Ishikawa (cell line): ENCODE measurements around the gene NDUFV2.

Experiments
- CEBPB ChIP-seq: IDR thresholded peaks from 2 replicates; pipeline ENCODE4 v1.6.1; 2012
- CREB1 ChIP-seq: IDR thresholded peaks from 2 replicates; pipeline ENCODE4 v1.6.1; 2012; ENCODE audit warnings: low read depth
- EGR1 ChIP-seq: IDR thresholded peaks from 2 replicates; pipeline ENCODE4 v1.6.1; 2012
- EP300 ChIP-seq: IDR thresholded peaks from 2 replicates; pipeline ENCODE4 v1.6.1; 2012; ENCODE audit warnings: borderline replicate concordance
- FOXM1 ChIP-seq: IDR thresholded peaks from 2 replicates; pipeline ENCODE4 v1.6.1; 2012; ENCODE audit warnings: low read depth, borderline replicate concordance
- NFIC ChIP-seq: IDR thresholded peaks from 2 replicates; pipeline ENCODE4 v1.6.1; 2012
- RAD21 ChIP-seq: IDR thresholded peaks from 2 replicates; pipeline ENCODE4 v1.6.1; 2012; ENCODE audit warnings: low read depth
- TAF1 ChIP-seq: IDR thresholded peaks from 2 replicates; pipeline ENCODE4 v1.6.1; 2012; ENCODE audit warnings: low read depth, mild to moderate bottlenecking
- TCF12 ChIP-seq: IDR thresholded peaks from 2 replicates; pipeline ENCODE4 v1.6.1; 2012; ENCODE audit warnings: low read depth
- TEAD4 ChIP-seq: IDR thresholded peaks from 2 replicates; pipeline ENCODE4 v1.6.1; 2012
- YY1 ChIP-seq: IDR thresholded peaks from 2 replicates; pipeline ENCODE4 v1.6.1; 2012; ENCODE audit warnings: low read depth
- ZBTB7A ChIP-seq: IDR thresholded peaks from 2 replicates; pipeline ENCODE4 v1.6.1; 2012; ENCODE audit warnings: low read depth
- TF ChIP-seq, protein P1 (sequence below): IDR thresholded peaks from 2 replicates; pipeline ENCODE4 v1.6.1; 2012
- TF ChIP-seq, protein P2 (sequence below): IDR thresholded peaks from 2 replicates; pipeline ENCODE4 v1.6.1; 2012; ENCODE audit warnings: low read depth, mild to moderate bottlenecking
- TF ChIP-seq, protein P3 (sequence below): IDR thresholded peaks from 2 replicates; pipeline ENCODE4 v1.6.1; 2012

The NDUFV2 gene

DNA sequence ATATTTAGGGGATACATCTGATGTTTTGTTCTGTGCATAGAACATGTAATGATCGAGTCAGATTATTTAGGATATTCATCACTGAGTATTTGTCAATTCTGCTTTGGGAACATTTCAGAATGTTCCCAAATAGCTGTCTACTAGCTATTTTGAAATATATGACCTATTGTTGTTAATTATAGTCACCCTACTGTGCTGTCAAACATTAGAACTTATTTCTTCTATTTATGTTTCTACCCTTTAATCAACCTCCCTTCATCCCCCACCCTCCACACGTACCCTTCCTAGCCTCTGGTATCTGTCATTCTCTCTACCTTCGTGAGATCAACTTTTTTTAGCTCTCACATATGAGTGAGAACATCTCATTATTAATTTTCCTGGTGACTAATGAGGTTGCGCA is 75.0 kb downstream of the NDUFV2 start:
- no peak for TF ChIP-seq NFIC
- no peak for TF ChIP-seq TEAD4
- TF ChIP-seq FOXM1 = no peak
- TF ChIP-seq YY1 = no peak
- no peak for TF ChIP-seq EP300
- TF ChIP-seq CEBPB = no peak
- TF ChIP-seq TAF1 = no peak
- TF ChIP-seq RAD21 = no peak
- TF ChIP-seq, protein P1, sequence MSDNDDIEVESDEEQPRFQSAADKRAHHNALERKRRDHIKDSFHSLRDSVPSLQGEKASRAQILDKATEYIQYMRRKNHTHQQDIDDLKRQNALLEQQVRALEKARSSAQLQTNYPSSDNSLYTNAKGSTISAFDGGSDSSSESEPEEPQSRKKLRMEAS = no peak
- no peak for TF ChIP-seq TCF12
- TF ChIP-seq, protein P2, sequence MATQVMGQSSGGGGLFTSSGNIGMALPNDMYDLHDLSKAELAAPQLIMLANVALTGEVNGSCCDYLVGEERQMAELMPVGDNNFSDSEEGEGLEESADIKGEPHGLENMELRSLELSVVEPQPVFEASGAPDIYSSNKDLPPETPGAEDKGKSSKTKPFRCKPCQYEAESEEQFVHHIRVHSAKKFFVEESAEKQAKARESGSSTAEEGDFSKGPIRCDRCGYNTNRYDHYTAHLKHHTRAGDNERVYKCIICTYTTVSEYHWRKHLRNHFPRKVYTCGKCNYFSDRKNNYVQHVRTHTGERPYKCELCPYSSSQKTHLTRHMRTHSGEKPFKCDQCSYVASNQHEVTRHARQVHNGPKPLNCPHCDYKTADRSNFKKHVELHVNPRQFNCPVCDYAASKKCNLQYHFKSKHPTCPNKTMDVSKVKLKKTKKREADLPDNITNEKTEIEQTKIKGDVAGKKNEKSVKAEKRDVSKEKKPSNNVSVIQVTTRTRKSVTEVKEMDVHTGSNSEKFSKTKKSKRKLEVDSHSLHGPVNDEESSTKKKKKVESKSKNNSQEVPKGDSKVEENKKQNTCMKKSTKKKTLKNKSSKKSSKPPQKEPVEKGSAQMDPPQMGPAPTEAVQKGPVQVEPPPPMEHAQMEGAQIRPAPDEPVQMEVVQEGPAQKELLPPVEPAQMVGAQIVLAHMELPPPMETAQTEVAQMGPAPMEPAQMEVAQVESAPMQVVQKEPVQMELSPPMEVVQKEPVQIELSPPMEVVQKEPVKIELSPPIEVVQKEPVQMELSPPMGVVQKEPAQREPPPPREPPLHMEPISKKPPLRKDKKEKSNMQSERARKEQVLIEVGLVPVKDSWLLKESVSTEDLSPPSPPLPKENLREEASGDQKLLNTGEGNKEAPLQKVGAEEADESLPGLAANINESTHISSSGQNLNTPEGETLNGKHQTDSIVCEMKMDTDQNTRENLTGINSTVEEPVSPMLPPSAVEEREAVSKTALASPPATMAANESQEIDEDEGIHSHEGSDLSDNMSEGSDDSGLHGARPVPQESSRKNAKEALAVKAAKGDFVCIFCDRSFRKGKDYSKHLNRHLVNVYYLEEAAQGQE = no peak
- no peak for TF ChIP-seq EGR1

GRCh38 chr18:9178557-9178956 is 76.1 kb downstream of the NDUFV2 start:
- no peak for TF ChIP-seq EP300
- no peak for TF ChIP-seq NFIC
- no peak for TF ChIP-seq RAD21
- no peak for TF ChIP-seq TCF12
- no peak for TF ChIP-seq TAF1
- TF ChIP-seq CEBPB = no peak
- no peak for TF ChIP-seq FOXM1
- TF ChIP-seq, protein P2 = no peak

DNA sequence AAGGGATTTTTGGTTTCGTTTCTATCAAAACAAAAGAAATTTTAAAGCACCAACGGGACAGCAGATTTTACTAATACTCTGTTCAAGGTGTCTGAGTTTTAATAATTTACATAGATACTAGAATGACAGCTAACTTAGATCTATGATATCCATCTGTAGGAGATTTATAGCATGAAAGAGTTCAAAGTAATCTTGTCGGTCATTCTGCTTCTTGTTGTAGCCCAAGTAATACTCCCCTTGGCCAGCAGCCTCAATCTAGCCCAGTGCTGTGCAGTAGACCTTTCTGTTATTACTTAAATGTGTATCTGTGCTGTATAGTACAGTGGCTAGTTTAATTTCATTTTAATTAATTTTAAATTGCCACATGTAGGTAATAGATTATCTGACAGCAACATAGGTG is 78.8 kb downstream of the NDUFV2 start:
- TF ChIP-seq FOXM1 (no peak), EP300 (no peak), NFIC (no peak), YY1 (no peak), CREB1 (no peak), TCF12 (no peak), ZBTB7A (no peak), TEAD4 (no peak), RAD21 (no peak), TAF1 (no peak), EGR1 (no peak), CEBPB (no peak)
- TF ChIP-seq, protein P2 = no peak
- TF ChIP-seq, protein P3, sequence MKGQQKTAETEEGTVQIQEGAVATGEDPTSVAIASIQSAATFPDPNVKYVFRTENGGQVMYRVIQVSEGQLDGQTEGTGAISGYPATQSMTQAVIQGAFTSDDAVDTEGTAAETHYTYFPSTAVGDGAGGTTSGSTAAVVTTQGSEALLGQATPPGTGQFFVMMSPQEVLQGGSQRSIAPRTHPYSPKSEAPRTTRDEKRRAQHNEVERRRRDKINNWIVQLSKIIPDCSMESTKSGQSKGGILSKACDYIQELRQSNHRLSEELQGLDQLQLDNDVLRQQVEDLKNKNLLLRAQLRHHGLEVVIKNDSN = no peak
- TF ChIP-seq, protein P1 = no peak

GRCh38 chr18:9182852-9183399 is 80.4 kb downstream of the NDUFV2 start:
- TF ChIP-seq CEBPB = peak; percentile 87
- TF ChIP-seq EP300 = no peak
